PC-9 (cell line): ENCODE results near the gene SLC25A28. TPM values are rescaled to one million over a fixed set of nuclear protein-coding genes. Genes with fewer than 3 reads are reported as not detected.
A peak's percentile ranks its signal among the peaks of the same experiment; 100 is the strongest.

Source experiments
- Bru-seq: library from RNA; stranded (reverse); fragments of 400-500 nt; gene quantifications from one replicate; lab custom pipeline; 2021; lab: Mats Ljungman, UMichigan
- BruChase-seq, 2 experiments: library from RNA; stranded (reverse); fragments of 400-500 nt; gene quantifications; one replicate each; lab custom pipeline; 2021; lab: Mats Ljungman, UMichigan
- BruUV-seq: library from RNA; stranded (reverse); fragments of 400-500 nt; replicated peaks from 2 replicates; lab custom pipeline; 2021; lab: Mats Ljungman, UMichigan
- CTCF ChIA-PET: fragments of 300-600 bp; sonication (Branson Sonifier 250); formaldehyde crosslinking; loops from one replicate; lab custom pipeline; 2022; ENCODE audit warnings: antibody characterized with exemption; lab: Charles Lee
- POLR2A ChIA-PET: fragments of 300-600 bp; sonication (Branson Sonifier 250); formaldehyde crosslinking; loops from one replicate; lab custom pipeline; 2022; ENCODE audit warnings: antibody characterized with exemption; ENCODE audit not compliant: unreplicated experiment; lab: Charles Lee
- DNase-seq, 2 experiments: peaks; one replicate each; pipeline versions ENCODE4 v3.0.0 to v3.0.0-alpha.2; 2015 to 2022; ENCODE audit warnings: mixed read lengths in 1 of 2
- H2AFZ ChIP-seq: fragments of 200-600 bp; sonication (generic); 2 replicates; pipeline ENCODE4 v1.8.1; 2017; ENCODE audit warnings: antibody characterized with exemption
- H3F3A ChIP-seq: fragments of 200-600 bp; sonication (generic); 2 replicates; pipeline ENCODE4 v1.8.1; 2017; ENCODE audit warnings: antibody characterized with exemption, mild to moderate bottlenecking, low read depth; ENCODE audit not compliant: insufficient read depth
- H3K27ac ChIP-seq: fragments of 200-600 bp; sonication (generic); 2 replicates; pipeline ENCODE4 v1.6.1; 2016; ENCODE audit warnings: mixed run types
- H3K27me3 ChIP-seq: fragments of 200-600 bp; sonication (generic); 2 replicates; pipeline ENCODE4 v1.6.1; 2016; ENCODE audit warnings: low read depth, mixed run types; ENCODE audit not compliant: insufficient read depth
- H3K36me3 ChIP-seq: fragments of 200-600 bp; sonication (generic); 2 replicates; pipeline ENCODE4 v1.6.1; 2016; ENCODE audit warnings: low read depth, mixed run types
- H3K4me1 ChIP-seq: fragments of 200-600 bp; sonication (generic); replicated peaks from 2 replicates; pipeline ENCODE4 v1.6.1; 2016; ENCODE audit warnings: mixed run types; ENCODE audit not compliant: insufficient read depth
- H3K4me2 ChIP-seq: fragments of 200-600 bp; sonication (generic); 2 replicates; pipeline ENCODE4 v1.6.1; 2017; ENCODE audit warnings: mixed run types
- H3K4me3 ChIP-seq: fragments of 200-600 bp; sonication (generic); 2 replicates; pipeline ENCODE4 v1.6.1; 2016; ENCODE audit warnings: mixed run types
- H3K79me2 ChIP-seq: fragments of 200-600 bp; sonication (generic); 2 replicates; pipeline ENCODE4 v1.6.1; 2017; ENCODE audit warnings: low read depth, mixed run types
- H3K9me2 ChIP-seq: fragments of 200-600 bp; sonication (generic); 2 replicates; pipeline ENCODE4 v1.8.1; 2017; ENCODE audit warnings: mild to moderate bottlenecking; ENCODE audit not compliant: insufficient read depth
- H3K9me3 ChIP-seq: fragments of 200-600 bp; sonication (generic); 2 replicates; pipeline ENCODE4 v1.8.1; 2016; ENCODE audit warnings: low read depth; ENCODE audit not compliant: insufficient read depth
- H4K20me1 ChIP-seq: fragments of 200-600 bp; sonication (generic); 2 replicates; pipeline ENCODE4 v1.8.1; 2017; ENCODE audit not compliant: insufficient read depth
- EZH2 ChIP-seq: fragments of 200-600 bp; sonication (generic); IDR thresholded peaks from 2 replicates; pipeline ENCODE4 v1.8.0; 2017; ENCODE audit warnings: antibody characterized with exemption, low read depth
- intact Hi-C: fragments of 100-400 bp; cut with micrococcal nuclease; formaldehyde crosslinking; loops from one replicate; pipeline ENCODE4 v1.10.0; 2022; ENCODE audit not compliant: unreplicated experiment
- long read RNA-seq: library from polyadenylated mRNA; stranded (forward); transcript quantifications from one replicate; pipeline ENCODE4 v2.0.0, GENCODE V29; 2022
- total RNA-seq: library from RNA; stranded (reverse); gene quantifications from 2 replicates; pipeline ENCODE4 v1.2.3, GENCODE V29; 2021
- TF ChIP-seq, protein P1 (sequence below): fragments of 200-600 bp; sonication (generic); conservative IDR thresholded peaks from 2 replicates; pipeline ENCODE4 v1.6.1; 2017; ENCODE audit warnings: mixed run types, antibody characterized with exemption, mild to moderate bottlenecking, moderate library complexity

The SLC25A28 gene, protein sequence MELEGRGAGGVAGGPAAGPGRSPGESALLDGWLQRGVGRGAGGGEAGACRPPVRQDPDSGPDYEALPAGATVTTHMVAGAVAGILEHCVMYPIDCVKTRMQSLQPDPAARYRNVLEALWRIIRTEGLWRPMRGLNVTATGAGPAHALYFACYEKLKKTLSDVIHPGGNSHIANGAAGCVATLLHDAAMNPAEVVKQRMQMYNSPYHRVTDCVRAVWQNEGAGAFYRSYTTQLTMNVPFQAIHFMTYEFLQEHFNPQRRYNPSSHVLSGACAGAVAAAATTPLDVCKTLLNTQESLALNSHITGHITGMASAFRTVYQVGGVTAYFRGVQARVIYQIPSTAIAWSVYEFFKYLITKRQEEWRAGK
- total RNA-seq, result 17.6 and 17.7 TPM in 2 replicates
- Bru-seq, nascent RNA, result percentile 74 among the genes with signal in this experiment
- BruChase-seq, experiment 1, labeled RNA remaining after a 2-hour chase, result percentile 78 among the genes with signal in this experiment
- BruChase-seq, experiment 2, labeled RNA remaining after a 6-hour chase, result percentile 78 among the genes with signal in this experiment
- long read RNA-seq, partial matches to known transcripts, result 2 of 9 reads
- long read RNA-seq, other reads (novel, unspliced or antisense), result 3 of 9 reads

DNA sequence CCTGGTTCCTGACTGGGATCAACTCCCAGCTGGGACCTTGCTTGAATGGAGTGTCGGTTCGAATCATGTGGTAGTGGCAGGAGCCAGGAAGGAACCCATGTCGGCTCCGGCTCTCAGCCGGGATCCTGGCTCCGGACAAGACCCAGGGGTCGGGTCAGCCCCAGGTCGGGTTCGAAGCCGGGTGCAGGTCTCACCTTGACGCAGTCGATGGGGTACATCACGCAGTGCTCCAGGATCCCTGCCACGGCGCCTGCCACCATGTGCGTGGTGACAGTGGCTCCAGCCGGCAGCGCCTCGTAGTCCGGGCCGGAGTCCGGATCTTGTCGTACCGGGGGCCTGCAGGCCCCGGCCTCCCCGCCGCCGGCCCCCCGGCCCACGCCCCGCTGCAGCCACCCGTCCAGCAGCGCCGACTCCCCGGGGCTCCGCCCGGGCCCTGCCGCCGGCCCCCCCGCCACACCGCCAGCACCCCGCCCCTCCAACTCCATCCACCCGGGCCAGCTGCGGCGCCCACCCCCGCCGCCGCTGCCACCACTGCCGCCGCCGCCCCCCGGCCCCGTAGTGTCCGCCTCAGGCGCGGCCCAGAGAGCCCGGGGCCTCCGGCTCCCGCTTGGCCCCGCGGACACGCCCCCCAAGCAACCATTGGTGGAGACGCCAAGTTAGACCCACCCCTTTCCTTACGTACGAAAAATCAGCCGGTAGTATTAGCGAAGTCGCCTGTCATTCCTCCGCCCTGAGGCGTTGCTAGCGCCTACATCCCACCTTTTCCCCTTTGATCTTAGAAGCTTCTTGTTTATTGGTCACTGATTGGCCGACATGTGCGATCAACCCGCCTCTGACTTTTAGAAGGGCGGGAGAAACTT, at the start of gene SLC25A28:
Gene SLC25A28 (minus strand): TSS at position 589 of the 860 bp plus-strand sequence. CDS start 104 bp downstream, at position 485.
- Histone ChIP-seq H3K4me2 (peak within 1 kb of the TSS; percentile 95), H3K36me3 (no peaks in the 10 kb centered on the region), H2AFZ (peak within 1 kb of the TSS; percentile 84), H3K27me3 (no peaks in the 10 kb centered on the region), H3K79me2 (peaks cover 40% of the 10 kb centered on the region), H3K9me2 (no peaks in the 10 kb centered on the region), H3K4me1 (peaks cover 20% of the 10 kb centered on the region), H3F3A (peaks cover 10% of the 10 kb centered on the region; the same call in 1 of the 2 replicates), H3K9me3 (no peaks in the 10 kb centered on the region), H4K20me1 (no peaks in the 10 kb centered on the region), H3K4me3 (peak within 1 kb of the TSS; percentile 89), H3K27ac (peak within 1 kb of the TSS; percentile 91)
- DNase-seq, result peak; percentile 88 to 98
- TF ChIP-seq EZH2, result no peak
- TF ChIP-seq, protein P1, sequence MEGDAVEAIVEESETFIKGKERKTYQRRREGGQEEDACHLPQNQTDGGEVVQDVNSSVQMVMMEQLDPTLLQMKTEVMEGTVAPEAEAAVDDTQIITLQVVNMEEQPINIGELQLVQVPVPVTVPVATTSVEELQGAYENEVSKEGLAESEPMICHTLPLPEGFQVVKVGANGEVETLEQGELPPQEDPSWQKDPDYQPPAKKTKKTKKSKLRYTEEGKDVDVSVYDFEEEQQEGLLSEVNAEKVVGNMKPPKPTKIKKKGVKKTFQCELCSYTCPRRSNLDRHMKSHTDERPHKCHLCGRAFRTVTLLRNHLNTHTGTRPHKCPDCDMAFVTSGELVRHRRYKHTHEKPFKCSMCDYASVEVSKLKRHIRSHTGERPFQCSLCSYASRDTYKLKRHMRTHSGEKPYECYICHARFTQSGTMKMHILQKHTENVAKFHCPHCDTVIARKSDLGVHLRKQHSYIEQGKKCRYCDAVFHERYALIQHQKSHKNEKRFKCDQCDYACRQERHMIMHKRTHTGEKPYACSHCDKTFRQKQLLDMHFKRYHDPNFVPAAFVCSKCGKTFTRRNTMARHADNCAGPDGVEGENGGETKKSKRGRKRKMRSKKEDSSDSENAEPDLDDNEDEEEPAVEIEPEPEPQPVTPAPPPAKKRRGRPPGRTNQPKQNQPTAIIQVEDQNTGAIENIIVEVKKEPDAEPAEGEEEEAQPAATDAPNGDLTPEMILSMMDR, result no peak
- no TSS peak for BruUV-seq
- intact Hi-C loops, result loop anchor here (1.0 to 2.0 kb wide), 4 partner anchors 91 to 189 kb away; partner anchors contain the start of genes ABCC2, COX15, CUTC and GOT1
- ChIA-PET CTCF (interaction anchor here (0.6 to 0.7 kb wide), 2 partner anchors 39 to 104 kb away, joined by 4 to 8 read pairs; no protein-coding TSS in a partner anchor), POLR2A (interaction anchor here (0.6 to 1.0 kb wide), 5 partner anchors 41 to 1971 kb away, joined by 3 to 10 read pairs (median 5); no protein-coding TSS in a partner anchor)

DNA sequence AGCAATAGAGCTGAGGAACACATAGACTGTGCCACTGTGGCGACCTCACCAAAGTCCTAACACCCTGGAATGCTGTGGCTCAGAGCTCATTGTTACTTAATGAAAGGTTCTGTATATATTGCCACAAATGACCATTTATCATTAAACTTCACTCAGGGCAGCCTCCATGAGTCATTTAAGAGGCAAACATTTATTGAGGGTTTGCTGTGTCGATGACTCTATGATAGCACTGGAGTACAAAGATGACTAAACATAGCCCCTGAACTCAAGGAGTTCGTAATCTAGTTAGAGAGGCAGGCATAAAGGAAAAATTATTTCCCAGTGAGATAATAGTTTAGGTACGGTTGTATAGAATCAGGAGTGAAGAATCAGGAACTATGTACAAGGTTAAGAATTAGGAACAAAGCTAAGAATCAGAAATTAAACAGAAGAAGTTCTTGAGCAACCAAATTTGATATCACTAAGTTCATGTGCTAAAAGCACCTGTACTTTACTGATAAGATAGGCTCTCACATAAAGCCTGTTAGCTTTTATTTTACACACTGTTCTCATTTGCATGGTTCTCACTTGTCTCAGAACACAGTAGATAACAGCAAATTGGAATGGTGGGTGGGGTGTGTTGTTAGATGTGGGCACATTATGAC, 47.0 kb upstream of the SLC25A28 start:
- DNase-seq, result peak; percentile 9 to 97
- POLR2A ChIA-PET, result interaction anchor here (0.6 kb wide), 2 partner anchors 15 to 66 kb away, joined by 3 to 5 read pairs; no protein-coding TSS in a partner anchor
- no peak overlapping the region for H2AFZ ChIP-seq
- intact Hi-C loops, result no loop called here
- H3K27ac ChIP-seq, result peak overlapping the region; percentile 76
- H3K9me3 ChIP-seq, result no peaks in the 10 kb centered on the region
- BruUV-seq, result no TSS peak
- H3K9me2 ChIP-seq, result no peaks in the 10 kb centered on the region
- CTCF ChIA-PET, result no interaction called here
- TF ChIP-seq, protein P1, result no peak
- TF ChIP-seq EZH2, result no peak
- H3K79me2 ChIP-seq, result peaks cover 17% of the 10 kb centered on the region
- H3K4me2 ChIP-seq, result peak overlapping the region; percentile 62
- no peak overlapping the region for H3K4me3 ChIP-seq
- no peaks in the 10 kb centered on the region for H3K36me3 ChIP-seq
- no peaks in the 10 kb centered on the region for H4K20me1 ChIP-seq
- H3K27me3 ChIP-seq, result no peaks in the 10 kb centered on the region
- peaks cover 30% of the 10 kb centered on the region for H3F3A ChIP-seq
- peaks cover 38% of the 10 kb centered on the region for H3K4me1 ChIP-seq
